ENCODE data around the gene KIF17. TPM values are rescaled to one million over a fixed set of nuclear protein-coding genes. Genes with fewer than 3 reads are reported as not detected.

KIF17 gene
- total RNA-seq, 1 experiment from 2014 or later: 0.06 TPM

GRCh38 chr1:20711285-20712214, 6.3 kb downstream of the KIF17 start:
- no peak for DNase-seq (ENCODE audit: low read depth)

- no peak for DNase-seq (ENCODE audit: low read depth)
These were observed 7.1 kb downstream of the KIF17 start for GRCh38 chr1:20710469-20711284.

DNA sequence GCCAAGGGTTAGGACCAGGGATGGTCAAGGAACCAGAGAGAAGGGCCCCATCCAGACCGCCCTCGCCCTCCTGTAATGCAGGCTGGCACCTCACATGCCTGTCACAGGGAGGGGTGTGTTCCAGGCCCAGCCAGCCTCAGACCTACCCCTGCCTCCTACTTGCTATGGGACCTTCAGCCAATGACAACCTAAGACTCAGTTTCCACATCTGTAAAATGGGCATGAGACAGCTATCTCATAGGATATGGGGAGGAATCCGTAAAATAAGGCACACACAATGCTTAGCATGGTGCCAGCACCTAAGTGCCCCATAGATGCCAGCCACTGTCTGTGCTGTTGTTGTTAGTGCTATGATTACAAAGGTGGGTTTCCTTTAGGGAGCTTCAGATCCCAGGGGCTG, 7.9 kb downstream of the KIF17 start:
- no peak for DNase-seq (ENCODE audit: low read depth)

DNA sequence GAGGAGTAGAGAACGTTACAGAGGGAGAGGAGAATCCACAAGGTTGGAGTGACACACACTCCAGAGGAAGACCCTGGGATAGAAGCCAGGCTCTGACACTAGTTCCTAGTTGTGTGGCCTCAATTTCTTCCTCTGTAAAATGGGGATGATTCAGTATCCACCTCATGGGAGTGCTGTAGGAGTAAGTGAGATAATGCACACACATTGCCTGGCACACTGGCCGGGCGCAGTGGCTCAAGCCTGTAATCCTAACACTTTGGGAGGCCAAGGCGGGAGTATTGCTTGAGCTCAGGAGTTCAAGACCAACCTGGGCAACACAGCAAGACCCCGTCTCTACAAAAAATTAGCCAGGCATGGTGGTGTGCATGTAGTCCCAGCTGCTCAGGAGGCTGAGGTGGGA, 8.9 kb downstream of the KIF17 start:
- no peak for DNase-seq (ENCODE audit: low read depth)

- DNase-seq (ENCODE audit: low read depth): no peak
These were observed 9.8 kb downstream of the KIF17 start for GRCh38 chr1:20708057-20708456.

DNA sequence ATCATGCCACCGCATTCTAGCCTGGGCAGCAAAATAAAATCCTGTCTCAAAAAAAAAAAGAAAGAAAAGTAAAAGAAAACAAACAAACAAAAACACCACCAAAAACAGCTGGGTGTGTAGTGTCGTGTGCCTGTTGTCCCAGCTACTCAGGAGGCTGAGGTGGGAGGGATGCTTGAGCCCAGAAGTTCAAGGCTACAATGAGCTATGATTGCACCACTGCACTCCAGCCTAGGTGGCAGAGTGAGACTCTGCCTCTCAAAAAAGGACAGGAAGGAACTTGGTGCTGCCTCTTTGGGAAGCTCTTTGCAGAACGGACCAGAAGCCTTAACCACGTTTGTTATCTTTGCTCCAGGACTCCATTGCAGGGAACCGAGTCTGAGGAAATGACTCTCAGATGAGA, 11.0 kb downstream of the KIF17 start:
- no peak for DNase-seq (ENCODE audit: low read depth)

GRCh38 chr1:20705203-20705755, 12.5 kb downstream of the KIF17 start:
- no peak for DNase-seq (ENCODE audit: low read depth)

DNA sequence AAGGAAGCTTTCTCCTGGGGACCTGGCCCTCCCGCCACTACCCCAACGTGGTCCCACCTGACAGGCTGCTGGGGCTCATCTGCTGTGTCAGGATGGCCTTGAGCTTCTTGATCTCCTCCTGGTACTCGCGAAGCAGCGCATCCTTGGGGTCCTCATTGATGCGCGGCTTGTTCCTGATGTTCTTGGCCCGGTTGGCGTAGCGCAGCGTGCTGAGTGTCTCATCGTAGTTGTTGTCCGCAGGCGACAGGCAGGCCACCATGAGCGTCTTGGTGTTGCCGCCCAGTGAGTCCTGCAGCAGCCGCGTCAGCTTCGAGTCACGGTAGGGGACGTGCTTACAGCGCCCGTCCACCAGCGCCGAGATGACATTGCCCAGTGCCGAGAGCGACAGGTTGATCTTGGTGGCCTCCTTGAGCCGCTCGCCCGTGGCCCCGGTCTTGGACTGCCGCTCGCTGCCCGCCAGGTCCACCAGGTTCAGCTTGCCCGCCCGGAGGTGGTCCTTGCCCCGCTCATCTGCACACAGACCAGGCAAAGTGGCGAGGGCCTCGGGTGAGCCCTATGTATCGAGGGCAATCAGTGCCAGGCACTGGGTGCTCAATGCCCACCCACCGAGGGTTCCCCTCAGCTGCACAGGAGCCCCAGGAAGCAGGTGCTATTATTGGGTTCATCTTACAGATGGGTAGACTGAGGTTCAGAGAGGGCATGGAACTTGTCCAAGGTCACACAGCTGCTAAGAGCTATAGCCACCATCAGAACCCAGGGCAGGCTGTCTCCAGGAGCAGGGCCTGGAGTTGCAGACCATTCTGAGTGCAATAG, 13.2 kb downstream of the KIF17 start:
- no peak for DNase-seq (ENCODE audit: low read depth)

DNA sequence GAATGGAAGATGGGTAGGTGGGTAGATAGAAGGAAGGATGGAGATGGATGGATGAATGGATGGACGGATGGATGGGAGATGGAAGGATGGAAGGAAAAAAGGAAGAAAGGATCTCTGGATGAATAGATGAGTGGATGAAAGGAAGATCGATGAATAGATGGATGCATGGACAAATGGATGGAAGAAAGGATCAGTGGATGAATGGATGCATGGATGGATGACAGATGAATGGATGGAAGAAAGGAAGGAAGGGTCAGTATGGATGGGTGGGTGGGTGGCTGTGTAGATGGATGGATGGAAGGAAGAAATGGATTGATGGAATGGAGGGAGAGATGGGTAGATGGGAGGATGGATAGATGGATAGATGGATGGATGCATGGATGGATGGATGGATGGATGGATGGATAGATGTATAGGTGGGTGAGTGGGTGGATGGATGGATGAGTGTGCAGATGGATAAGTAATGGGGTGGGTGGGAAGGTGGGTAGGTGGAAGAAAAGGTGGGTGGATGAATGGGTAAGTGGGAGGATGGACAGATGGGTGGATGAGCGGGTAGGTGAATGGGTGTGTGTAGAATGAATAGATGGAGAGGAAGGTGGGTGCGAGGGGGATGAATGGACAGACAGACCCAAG, 14.6 kb downstream of the KIF17 start:
- no peak for DNase-seq (ENCODE audit: low read depth)

GRCh38 chr1:20702416-20702815, 15.4 kb downstream of the KIF17 start:
- no peak for DNase-seq (ENCODE audit: low read depth)

GRCh38 chr1:20701847-20702246, 16.0 kb downstream of the KIF17 start:
- DNase-seq (ENCODE audit: low read depth): no peak

DNA sequence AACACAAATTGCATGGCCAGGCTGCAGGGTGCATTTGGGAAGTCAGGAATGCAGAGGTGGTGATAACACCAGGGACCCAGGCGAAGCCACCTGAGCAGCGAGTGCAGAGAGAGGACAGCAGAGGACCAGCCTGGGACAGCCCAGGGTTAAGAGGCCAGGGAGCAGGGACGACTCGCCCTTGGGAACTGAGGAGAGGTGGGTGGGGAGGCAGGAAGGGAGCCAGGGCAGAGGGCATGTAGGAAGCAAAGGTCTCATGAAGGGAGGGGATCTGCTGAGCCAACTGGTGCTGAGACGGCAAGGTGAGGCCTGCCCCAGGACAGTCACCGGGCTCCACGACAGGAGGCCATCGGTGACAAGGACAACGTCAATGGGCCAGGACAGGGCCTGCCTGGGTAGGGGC, 16.4 kb downstream of the KIF17 start:
- no peak for DNase-seq (ENCODE audit: low read depth)

DNA sequence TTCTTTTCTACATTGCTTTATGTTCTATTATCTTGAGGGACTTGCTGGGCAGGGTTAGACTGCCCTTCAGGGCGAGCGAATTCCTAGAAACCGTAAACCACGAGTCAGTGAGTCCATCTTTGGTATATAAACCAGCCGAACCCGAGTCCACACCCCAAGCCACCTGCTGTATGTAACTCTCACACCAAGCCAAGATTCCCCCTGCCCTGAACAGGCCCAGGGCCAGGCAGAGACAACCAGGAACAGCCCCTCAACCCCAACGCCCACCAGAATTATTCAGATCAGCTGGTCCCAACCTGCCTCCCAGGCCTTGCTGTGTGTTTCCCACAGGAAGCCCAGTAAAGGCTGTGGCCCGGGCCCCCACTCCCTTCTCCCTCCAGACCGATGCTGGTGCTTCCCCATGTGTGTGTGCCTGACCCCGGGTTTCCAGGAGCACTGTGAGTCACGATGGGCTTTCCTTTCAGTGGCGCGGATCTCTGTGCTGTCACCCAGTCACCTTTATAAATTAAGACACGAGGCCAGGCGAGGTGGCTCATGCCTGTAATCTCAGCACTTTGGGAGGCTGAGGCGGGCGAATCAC, 17.1 kb downstream of the KIF17 start:
- DNase-seq (ENCODE audit: low read depth): no peak

- no peak for DNase-seq (ENCODE audit: low read depth)
These were observed 18.2 kb downstream of the KIF17 start for GRCh38 chr1:20699558-20699957.

GRCh38 chr1:20698195-20698910, 19.5 kb downstream of the KIF17 start:
- DNase-seq (ENCODE audit: low read depth): peak; percentile 42

DNA sequence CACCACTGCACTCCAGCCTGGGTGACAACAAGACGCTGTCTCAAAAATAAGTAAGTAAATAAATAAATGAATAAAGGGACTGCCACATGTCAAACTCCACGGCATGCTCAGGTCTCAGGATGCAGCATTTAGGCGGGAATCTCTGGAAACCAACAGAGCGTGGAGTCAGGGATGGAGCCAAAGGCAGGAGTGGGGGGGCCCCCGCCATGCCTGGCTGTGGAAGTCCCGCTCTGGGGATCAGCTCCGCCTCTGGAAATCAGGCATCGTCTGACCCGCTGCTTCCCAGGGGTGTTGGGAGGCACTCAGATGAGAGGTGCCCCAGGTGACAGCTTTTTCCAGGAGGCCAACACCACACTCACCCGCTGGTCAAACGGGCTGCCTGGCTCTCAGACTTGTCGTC, 20.2 kb downstream of the KIF17 start:
- DNase-seq (ENCODE audit: low read depth): no peak

DNA sequence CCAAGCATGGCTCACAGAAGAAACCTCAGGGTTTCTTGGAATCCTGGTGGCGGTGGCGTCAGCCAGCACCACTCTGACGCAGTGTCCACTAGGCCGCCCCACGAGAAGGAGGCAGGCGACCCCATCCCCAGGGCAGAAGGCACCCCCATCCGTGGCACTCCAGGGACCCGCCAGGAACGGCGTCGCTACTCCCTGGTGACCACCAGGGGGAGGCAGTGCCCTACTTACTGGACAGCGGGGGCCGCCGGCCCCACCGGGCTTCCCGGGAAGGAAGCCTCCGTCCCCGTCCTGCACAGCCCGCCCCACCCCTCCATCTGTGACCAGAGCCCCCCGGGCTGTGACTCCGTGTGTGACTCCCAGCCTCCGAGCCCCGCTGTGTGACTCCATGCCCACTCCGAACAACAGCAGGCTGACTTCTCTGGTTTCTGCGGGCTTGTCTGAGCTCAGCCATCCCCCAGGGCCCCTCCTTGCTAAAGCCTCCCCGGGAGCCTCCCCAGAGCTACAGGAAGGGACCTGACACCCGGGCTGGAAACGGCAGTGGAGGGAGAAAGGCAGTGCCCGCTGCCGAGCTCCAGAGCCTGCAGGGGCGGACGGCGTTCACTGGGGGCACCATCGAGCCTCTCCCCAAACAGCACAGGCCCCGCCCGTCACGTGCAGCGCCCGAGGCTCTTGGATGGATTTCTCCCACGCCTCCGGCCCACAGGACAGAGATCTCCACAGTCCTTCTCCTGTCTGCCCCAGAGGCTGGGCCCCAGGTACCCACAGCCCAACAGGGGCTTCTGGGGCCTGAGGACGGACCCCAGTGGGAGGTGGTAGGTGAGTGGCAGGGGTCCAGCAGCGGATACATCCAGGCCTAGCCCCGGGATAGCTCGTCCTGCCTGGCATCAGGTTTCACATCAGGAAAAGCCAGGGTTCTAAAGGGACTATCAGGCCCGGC, 21.1 kb downstream of the KIF17 start:
- peak; percentile 96 for DNase-seq (ENCODE audit: low read depth)

DNA sequence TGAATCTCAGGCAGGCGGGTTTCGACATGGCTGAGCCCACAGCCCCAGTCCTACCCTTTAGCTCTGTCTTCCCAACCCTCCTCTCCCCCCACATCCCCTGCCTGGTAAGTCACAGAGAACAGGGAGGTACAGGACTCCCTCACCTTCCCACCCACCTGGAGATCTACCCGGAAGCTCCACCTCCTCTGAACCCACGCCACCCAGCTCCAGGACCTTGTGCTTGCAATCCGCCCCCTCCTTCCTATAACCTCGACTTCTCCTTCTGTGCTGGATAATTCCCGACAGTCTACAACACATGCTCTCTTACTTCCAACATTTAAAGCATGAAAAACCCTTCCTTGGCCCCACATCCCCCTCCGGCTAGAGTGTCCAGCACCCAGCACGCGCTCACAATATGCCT, 22.3 kb downstream of the KIF17 start:
- no peak for DNase-seq (ENCODE audit: low read depth)

GRCh38 chr1:20693623-20694022, 24.2 kb downstream of the KIF17 start:
- no peak for DNase-seq (ENCODE audit: low read depth)
